Neuron (in vitro differentiated cells): ENCODE results near the gene ZNF710.
"Not testable (repeated sequence)": the region's sequence is repeated elsewhere in the genome, so short reads cannot be mapped to it uniquely, and the experiment has no call there.

Experiments
- H2AFZ ChIP-seq: one replicate; pipeline ENCODE4 v1.6.1; 2013; ENCODE audit warnings: low read depth, mild to moderate bottlenecking, inconsistent platforms, low read length, moderate library complexity
- H3K27me3 ChIP-seq: one replicate; pipeline ENCODE4 v1.6.1; 2013; ENCODE audit warnings: low read length; ENCODE audit not compliant: insufficient read depth
- H3K36me3 ChIP-seq: one replicate; pipeline ENCODE4 v1.6.1; 2013; ENCODE audit warnings: low read length; ENCODE audit not compliant: insufficient read depth
- H3K4me1 ChIP-seq: one replicate; pipeline ENCODE4 v1.6.1; 2013; ENCODE audit warnings: low read length; ENCODE audit not compliant: insufficient read depth
- H3K4me3 ChIP-seq: 2 replicates; pipeline ENCODE4 v1.5.1; 2013; ENCODE audit warnings: mild to moderate bottlenecking, low read length, moderate library complexity
- H3K9me3 ChIP-seq: one replicate; pipeline ENCODE4 v1.6.1; 2013; ENCODE audit warnings: low read length

Gene ZNF710

DNA sequence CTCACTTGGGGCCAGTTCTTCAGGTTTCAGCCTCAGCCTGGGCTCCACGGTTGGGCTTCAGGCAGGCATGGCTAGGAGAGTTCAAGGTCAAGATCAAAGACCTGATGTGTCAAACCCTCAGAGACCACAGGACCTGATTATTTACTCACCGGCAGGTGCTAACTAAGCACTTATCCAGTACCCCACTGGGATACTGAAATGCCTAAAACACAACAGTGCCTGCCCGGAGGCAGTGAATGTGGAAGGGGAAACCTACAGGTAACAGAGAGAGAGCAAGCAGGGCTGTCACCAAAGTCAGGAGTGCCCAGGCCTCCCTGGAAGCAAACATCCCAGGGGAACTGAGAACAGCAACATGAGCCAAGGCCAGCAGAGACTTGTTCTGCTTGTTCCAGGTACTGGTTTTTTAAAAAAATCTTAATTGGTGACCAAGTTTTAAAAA lies 94.4 kb downstream of the ZNF710 start:
- H3K36me3 ChIP-seq: peaks cover 14% of the 10 kb centered on the region
- H3K27me3 ChIP-seq: no peaks in the 10 kb centered on the region
- H3K9me3 ChIP-seq: peaks cover 7% of the 10 kb centered on the region
- no peak overlapping the region for H2AFZ ChIP-seq
- H3K4me3 ChIP-seq: no peak overlapping the region
- H3K4me1 ChIP-seq: peaks cover 9% of the 10 kb centered on the region

DNA sequence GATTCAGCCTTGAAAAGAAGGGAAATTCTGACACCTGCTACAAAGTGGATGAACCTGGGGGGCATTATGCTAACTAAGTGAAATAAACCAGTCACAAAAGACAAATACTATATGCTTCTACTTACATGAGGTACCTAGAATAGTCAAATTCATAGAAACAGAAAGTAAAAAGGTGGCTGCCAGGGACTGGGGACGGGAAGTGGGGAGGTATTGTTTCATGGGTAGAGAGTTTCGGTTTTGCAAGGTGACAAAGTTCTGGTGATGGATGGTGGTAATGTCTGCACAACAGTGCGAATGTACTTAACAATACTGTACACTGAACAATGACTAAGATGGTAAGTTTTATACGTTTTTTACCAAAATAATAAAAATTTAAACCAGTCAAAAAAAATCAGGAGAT lies 96.4 kb downstream of the ZNF710 start:
- Histone ChIP-seq H3K4me3 (no peak overlapping the region), H3K27me3 (no peaks in the 10 kb centered on the region), H2AFZ (no peak overlapping the region), H3K4me1 (peaks cover 19% of the 10 kb centered on the region), H3K9me3 (peaks cover 2% of the 10 kb centered on the region), H3K36me3 (peaks cover under 1% of the 10 kb centered on the region)

DNA sequence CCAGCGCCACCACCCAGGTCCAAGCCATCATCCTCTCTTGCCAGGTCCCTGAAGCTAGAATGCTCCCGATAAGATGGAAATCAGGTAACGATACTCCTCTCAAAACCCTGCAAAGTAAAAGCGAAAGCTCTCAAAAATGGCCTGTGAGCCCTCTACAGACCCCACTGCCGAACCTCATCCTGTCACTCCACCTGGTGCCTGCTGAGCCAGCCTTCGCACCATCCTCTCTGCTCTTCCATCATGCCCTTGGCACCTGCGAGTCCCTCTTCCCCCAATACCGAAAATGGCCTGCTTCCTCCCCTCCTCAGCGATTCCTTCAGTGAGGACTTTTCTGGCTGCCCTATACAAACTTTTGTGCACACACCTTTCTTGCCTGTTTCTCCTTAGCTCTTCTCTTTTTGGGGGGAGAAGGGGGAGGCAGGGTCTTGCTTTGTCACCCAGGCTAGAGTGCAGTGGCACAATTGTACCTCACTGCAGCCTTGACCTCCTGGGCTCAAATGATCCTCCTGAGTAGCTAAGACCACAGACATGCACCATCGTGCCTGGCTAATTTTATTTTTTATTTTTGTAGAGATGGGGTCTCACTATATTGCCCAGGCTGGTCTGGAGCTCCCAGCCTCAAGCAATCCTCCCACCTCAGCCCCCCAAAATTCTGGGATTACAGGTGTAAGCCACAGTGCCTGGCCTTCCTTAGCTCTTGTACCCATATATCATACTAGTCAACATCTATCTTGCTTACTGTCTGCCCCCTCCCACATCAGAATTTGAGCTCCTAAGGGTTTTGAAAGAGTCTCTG lies 98.1 kb downstream of the ZNF710 start:
- H2AFZ ChIP-seq: no peak overlapping the region
- no peaks in the 10 kb centered on the region for H3K9me3 ChIP-seq
- H3K27me3 ChIP-seq: no peaks in the 10 kb centered on the region
- H3K36me3 ChIP-seq: no peaks in the 10 kb centered on the region
- H3K4me1 ChIP-seq: peaks cover 19% of the 10 kb centered on the region
- H3K4me3 ChIP-seq: no peak overlapping the region

DNA sequence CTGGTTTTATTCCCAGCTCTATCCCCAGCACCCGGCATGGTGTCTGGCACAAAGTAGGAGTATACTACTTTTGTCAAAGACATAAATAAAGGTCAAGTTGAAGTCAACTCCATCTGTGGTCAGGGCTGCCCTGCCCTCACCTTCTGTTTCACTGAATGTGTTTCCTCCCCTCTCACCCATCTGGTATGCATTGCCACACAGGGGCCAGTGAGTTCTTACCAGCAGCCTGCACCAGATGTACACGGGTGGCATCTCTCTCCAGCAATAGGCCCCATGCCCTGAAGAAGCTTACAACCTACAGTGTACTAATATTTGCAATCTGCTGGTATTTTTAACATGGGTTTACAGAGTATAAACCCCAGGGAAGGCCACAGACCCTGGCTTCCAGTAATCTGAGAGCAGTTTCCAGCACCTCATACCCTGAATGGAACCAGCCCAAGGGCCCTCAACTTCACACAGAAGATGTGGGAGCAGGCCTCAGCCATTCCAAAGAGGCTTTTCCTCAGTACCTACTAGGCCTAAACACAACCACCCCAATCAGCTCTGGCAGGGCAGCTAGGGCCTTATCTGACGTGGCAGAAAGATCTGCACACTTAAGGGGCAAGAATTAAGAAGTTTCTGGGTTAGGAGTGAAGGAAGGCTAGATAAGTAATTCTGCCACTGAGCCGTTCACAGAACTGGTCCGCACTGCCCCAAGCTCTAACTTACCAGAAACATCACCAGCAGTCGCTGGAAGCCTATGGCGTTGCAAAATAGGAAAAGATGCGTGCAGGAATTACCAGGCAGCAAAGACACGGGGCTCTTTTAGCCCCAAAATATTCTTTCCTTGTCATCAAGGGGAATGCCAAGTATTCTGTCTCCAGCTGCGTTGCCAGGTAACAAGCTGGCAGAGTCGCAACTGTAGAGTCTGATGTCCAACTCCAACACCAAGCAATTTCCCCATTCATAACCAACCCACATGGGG lies 99.0 kb downstream of the ZNF710 start:
- H3K4me1 ChIP-seq: peaks cover 19% of the 10 kb centered on the region
- no peak overlapping the region for H3K4me3 ChIP-seq
- H2AFZ ChIP-seq: no peak overlapping the region
- no peaks in the 10 kb centered on the region for H3K9me3 ChIP-seq
- no peaks in the 10 kb centered on the region for H3K36me3 ChIP-seq
- H3K27me3 ChIP-seq: no peaks in the 10 kb centered on the region

DNA sequence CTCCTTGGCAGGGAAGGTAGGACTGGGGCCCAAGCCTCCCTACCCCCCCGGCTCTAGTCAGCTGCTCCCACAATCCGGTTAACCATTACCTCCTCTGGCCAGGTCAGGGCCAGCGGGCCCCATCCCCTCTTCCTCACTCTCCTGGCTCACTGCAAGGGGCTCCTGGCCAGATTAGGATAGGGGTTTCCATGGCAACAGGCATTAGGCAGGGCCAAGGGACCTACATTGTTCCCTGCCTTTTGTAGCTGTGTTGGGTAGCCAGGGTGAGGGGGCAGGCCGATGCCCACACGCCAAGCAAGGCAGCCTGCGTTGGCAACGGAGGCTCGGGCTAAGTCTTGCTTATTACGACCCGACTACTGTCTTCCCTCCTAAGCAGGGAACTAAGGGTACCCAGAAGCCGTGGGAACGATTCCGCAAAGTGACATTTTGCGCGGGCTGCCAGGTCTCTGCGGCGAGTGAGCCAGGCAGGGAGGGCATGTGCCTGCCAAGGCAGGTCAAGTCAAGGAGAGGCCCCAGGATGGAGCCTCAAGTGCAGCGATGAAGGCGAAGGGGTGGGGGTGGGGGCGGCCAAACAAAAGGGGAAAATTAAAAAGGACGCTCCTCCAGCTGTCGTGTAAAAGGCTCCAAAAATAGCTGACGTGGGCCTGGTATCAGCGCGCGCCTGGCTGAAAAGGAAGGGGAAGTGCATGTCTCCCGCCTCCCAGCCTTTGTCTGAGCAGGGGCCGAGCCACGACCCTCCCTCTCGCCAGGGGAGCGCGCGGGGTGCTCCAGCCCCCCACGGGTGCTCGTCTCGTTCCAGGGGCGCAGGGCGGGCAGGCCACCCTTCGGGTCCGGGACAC lies 100.2 kb downstream of the ZNF710 start:
- Histone ChIP-seq H3K27me3 (no peaks in the 10 kb centered on the region), H2AFZ (peak overlapping the region; percentile 59), H3K4me3 (peak overlapping the region; percentile 75), H3K36me3 (no peaks in the 10 kb centered on the region), H3K9me3 (no peaks in the 10 kb centered on the region), H3K4me1 (peaks cover 20% of the 10 kb centered on the region)

- Histone ChIP-seq H2AFZ (peak within 1 kb of the TSS; percentile 59), H3K9me3 (no peaks in the 10 kb centered on the region), H3K4me1 (peaks cover 28% of the 10 kb centered on the region), H3K4me3 (peak within 1 kb of the TSS; percentile 75), H3K27me3 (no peaks in the 10 kb centered on the region), H3K36me3 (no peaks in the 10 kb centered on the region)
Observed at GRCh38 chr15:90101969-90102890, 101.1 kb downstream of the ZNF710 start, which contains the start of gene IDH2. Gene IDH2 (minus strand): TSS chr15:90102468. CDS start chr15:90102390, 78 bp downstream.

DNA sequence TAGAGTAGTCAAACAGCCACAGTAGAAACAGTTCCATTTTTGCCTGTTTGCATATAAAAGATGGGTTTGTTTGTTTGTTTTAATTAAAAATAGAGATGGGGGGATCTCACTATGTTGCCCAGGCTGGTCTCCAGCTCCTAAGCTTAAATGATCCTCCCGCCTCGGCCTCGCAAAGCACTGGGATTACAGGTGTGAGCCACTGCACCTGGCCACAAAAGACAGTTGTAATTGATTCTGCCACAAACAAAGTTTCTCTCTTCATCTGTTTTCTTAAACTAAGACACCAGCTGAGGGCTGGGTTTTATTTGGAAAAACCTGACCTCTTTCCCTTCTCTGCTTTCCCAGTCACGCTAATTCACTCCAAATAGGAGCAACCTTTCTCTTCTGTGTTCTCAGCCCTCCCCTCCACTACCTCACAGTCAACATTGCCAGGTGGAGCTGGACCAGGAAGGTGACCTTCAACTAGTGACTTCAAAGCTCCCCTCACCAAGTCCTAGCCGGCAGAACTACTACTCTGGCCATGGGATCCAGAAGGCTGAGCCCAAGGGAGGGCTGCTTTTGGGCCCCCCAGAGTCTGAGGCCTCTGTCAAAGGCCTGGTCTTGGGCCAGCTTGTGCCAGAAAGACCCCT lies 102.7 kb downstream of the ZNF710 start:
- Histone ChIP-seq H3K4me1 (peaks cover 28% of the 10 kb centered on the region), H3K27me3 (no peaks in the 10 kb centered on the region), H3K9me3 (no peaks in the 10 kb centered on the region), H3K36me3 (no peaks in the 10 kb centered on the region), H3K4me3 (no peak overlapping the region), H2AFZ (no peak overlapping the region)

DNA sequence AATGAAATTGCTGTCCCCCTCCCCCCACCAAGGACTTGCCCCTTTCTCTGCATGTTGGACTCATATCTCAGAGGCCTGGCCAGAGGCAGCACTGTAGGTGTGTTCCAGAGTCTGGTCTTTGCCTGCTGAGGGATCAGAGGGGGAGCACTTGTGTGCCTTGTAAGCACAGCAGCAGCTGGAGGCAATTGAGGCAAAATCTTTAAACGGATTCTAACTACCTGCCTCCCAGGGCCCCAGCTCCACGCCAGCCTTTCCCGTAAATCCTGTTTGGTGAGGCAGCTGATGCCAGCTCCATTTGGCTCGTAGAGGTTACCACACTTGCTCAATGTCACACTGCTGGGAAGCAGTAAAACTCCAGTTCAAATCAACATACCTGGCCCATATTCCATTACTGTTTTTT lies 103.4 kb downstream of the ZNF710 start:
- Histone ChIP-seq H3K4me1 (peaks cover 27% of the 10 kb centered on the region), H3K9me3 (no peaks in the 10 kb centered on the region), H3K27me3 (no peaks in the 10 kb centered on the region)

DNA sequence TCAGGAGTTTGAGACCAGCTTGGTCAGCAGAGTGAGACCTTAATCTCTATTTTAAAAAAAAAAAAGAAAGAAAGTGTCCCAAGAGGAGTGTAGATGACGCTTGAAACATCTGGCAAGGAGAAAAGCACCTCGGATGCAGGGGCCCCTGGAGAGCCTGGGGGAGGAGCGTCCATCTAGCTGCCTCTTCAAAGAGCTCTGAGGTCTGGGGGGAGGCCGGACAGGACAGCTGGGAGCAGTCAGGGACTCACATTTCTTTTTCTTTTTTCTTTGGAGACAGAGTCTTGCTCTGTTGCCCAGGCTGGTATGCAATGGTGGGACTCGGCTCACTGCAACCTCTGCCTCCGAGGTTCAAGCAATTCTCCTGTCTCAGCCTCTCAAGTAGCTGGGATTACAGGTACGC lies 104.4 kb downstream of the ZNF710 start:
- H3K4me3 ChIP-seq: no peak overlapping the region
- no peaks in the 10 kb centered on the region for H3K9me3 ChIP-seq
- H2AFZ ChIP-seq: no peak overlapping the region
- H3K36me3 ChIP-seq: no peaks in the 10 kb centered on the region
- H3K27me3 ChIP-seq: no peaks in the 10 kb centered on the region
- H3K4me1 ChIP-seq: peaks cover 19% of the 10 kb centered on the region

More for the DNA sequence above, 103.4 kb downstream of the ZNF710 start:
- H3K36me3 ChIP-seq: no peaks in the 10 kb centered on the region
- H2AFZ ChIP-seq: no peak overlapping the region
- H3K4me3 ChIP-seq: no peak overlapping the region

DNA sequence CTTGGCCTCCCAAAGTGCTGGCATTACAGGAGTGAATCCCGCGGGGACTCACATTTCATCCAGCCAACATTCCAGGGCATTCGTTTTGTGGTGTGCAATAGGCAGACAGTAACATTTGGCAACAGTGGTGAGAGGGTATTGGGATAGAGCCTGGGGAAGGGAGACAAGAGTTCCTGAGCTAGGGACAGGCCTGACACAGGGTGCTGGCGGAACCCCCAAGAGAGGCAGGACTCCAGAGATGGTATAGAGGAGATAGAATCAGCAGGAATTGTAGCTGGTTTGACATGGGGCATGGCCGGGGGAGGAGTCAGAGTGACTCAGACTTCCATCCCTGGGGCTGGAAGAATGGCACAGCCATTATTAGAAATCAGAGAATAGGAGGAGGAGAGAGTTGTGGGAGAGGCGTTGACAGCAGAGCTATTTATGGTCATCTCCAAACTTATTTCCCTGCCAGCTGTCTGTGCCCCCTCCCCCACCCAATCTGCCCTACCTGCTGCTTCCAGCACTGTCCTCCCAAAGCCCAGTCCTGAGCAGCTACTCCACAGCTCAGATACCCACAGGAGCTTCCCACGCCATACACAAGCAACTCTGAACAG lies 105.5 kb downstream of the ZNF710 start:
- no peaks in the 10 kb centered on the region for H3K9me3 ChIP-seq
- H3K4me1 ChIP-seq: peaks cover 9% of the 10 kb centered on the region
- peak overlapping the region; percentile 20 for H2AFZ ChIP-seq
- H3K36me3 ChIP-seq: no peaks in the 10 kb centered on the region
- no peaks in the 10 kb centered on the region for H3K27me3 ChIP-seq
- H3K4me3 ChIP-seq: no peak overlapping the region

DNA sequence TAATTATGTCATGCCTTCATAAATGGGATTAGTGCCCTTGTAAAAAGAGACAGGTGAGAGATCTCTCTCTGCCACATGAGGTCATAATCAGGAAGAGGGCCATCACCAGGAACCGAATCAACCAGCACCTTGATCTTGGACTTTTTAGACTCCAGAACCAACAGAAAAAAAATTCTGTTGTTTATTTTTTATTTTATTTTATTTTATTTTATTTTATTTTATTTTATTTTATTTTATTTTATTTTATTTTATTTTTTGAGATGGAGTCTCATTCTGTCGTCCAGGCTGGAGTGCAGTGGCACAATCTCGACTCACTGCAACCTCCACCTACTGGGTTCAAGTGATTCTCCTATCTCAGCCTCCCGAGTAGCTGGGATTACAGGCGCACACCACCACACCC lies 106.9 kb downstream of the ZNF710 start:
- not testable (repeated sequence) for H2AFZ ChIP-seq, H3K4me1 ChIP-seq, H3K9me3 ChIP-seq, H3K4me3 ChIP-seq, H3K36me3 ChIP-seq, H3K27me3 ChIP-seq
